ENCODE measurements around the gene ENTPD7. TPM values are rescaled to one million over a fixed set of nuclear protein-coding genes. Genes with fewer than 3 reads are reported as not detected.

Gene ENTPD7
- total and polyA plus RNA-seq, 9 of the 15 experiments (the other 6 are each of a cell fraction or from before 2014, with no cell fraction given) = 1.4 to 13.9 (median 8.5) TPM

GRCh38 chr10:99610221-99610620 lies 49.1 kb upstream of the ENTPD7 start:
- TF ChIP-seq TCF7 (IDR thresholded peaks at IDR 0.05; ENCODE audit: borderline replicate concordance) = no peak
- no peak for TF ChIP-seq PHF21A (IDR thresholded peaks at IDR 0.05; ENCODE audit: borderline replicate concordance, low read depth)
- no peak for TF ChIP-seq ARNT (IDR thresholded peaks at IDR 0.05)
- no peak for TF ChIP-seq GTF2A2 (tag; IDR thresholded peaks at IDR 0.05)
- TF ChIP-seq KHSRP (IDR thresholded peaks at IDR 0.05) = no peak
- TF ChIP-seq VEZF1 (CRISPR knock-in tag; IDR thresholded peaks at IDR 0.05) = no peak
- no peak for TF ChIP-seq CAMTA2 (CRISPR knock-in tag; conservative IDR thresholded peaks at IDR 0.05)
- TF ChIP-seq, protein P1, sequence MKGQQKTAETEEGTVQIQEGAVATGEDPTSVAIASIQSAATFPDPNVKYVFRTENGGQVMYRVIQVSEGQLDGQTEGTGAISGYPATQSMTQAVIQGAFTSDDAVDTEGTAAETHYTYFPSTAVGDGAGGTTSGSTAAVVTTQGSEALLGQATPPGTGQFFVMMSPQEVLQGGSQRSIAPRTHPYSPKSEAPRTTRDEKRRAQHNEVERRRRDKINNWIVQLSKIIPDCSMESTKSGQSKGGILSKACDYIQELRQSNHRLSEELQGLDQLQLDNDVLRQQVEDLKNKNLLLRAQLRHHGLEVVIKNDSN (CRISPR knock-in tag; IDR thresholded peaks at IDR 0.05) = no peak
- POLR2A ChIA-PET = interaction anchor here (0.7 to 1.1 kb wide), 2 partner anchors 10 to 180 kb away, joined by 4 to 5 read pairs; partner anchors contain the start of genes GOT1 and SLC25A28
- Histone ChIP-seq H2AFZ (ENCODE audit: low read depth, low read length) (no peak overlapping the region), H3K9ac (ENCODE audit: insufficient read depth in 1 of 2, low read depth in 2 of 2, low read length in 2 of 2) (no peak overlapping the region), H3K36me3 (ENCODE audit: control insufficient read depth, insufficient read depth, low read length) (peaks cover 40% of the 10 kb centered on the region; the same call in 2 of the 3 replicates), H3K4me3 (no peak overlapping the region), H3K9me3 (replicated peaks; ENCODE audit: control insufficient read depth, insufficient read depth, low read depth, low read length) (no peaks in the 10 kb centered on the region), H3K79me2 (ENCODE audit: control insufficient read depth, insufficient read depth, low read length) (no peaks in the 10 kb centered on the region), H3K27ac (ENCODE audit: extremely low read depth, low read depth, low read length) (no peak overlapping the region), H3K9me1 (ENCODE audit: control insufficient read depth, insufficient read depth, low read length) (no peaks in the 10 kb centered on the region), H3K27me3 (ENCODE audit: control insufficient read depth in 2 of 2, insufficient read depth in 2 of 2, low read length in 2 of 2) (no peaks in the 10 kb centered on the region), H3K4me1 (replicated peaks in 1 of 2; ENCODE audit: control insufficient read depth in 2 of 2, insufficient read depth in 2 of 2, low read length in 2 of 2) (no peaks in the 10 kb centered on the region; a peak in 1 of 5 replicates), H3K4me2 (ENCODE audit: insufficient read depth, low read length) (no peak overlapping the region), H4K20me1 (replicated peaks; ENCODE audit: control insufficient read depth, insufficient read depth, low read length) (no peaks in the 10 kb centered on the region; the same call in none of the 2 replicates)
- in situ Hi-C loops (cut with MboI) (loop anchor here (5.0 kb wide), 2 partner anchors 48 to 178 kb away; partner anchors contain the start of gene GOT1), intact Hi-C loops (cut with micrococcal nuclease) (no loop called here)
- FAIRE-seq (no peak), ATAC-seq (no peak), DNase-seq (ENCODE audit: extremely low read depth in 1 of 4, low spot score in 3 of 4) (no peak)
- CTCF ChIA-PET (ENCODE audit: low intra/inter-chr PET ratio) = no interaction called here
- BruUV-seq (replicated peaks) = no TSS peak
- whole genome bisulfite sequencing (ENCODE audit: insufficient coverage, low coverage, missing lambda C conversion rate) = 80% methylated on average over 3 of the region's 3 CpGs
